Activated naive CD4-positive, alpha-beta T cell treated with anti-CD3 and anti-CD28 coated beads, Interleukin-2, amount 50 U/mL, for 16 hours (primary cell): ENCODE data around the gene A2M.

Source experiments
- DNase-seq: peaks from one replicate; pipeline ENCODE4 v3.0.0-alpha.2; 2020

Gene A2M

DNA sequence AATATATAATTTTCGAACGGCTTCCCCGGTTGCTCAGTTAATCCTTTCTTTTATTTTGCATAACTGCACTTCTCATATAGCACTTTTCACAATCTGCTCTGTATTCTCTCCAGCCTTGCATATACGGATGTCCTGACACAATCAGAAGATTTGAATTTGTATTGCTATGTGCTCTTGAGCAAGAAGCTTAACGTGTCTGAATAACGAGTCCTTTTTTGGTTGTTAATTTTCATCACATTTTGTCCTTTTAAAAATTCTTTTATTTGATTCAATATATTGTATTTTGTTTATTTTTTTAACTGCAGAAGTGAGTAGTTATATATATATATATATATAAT lies 17.6 kb downstream of the A2M start:
- DNase-seq = no peak

DNA sequence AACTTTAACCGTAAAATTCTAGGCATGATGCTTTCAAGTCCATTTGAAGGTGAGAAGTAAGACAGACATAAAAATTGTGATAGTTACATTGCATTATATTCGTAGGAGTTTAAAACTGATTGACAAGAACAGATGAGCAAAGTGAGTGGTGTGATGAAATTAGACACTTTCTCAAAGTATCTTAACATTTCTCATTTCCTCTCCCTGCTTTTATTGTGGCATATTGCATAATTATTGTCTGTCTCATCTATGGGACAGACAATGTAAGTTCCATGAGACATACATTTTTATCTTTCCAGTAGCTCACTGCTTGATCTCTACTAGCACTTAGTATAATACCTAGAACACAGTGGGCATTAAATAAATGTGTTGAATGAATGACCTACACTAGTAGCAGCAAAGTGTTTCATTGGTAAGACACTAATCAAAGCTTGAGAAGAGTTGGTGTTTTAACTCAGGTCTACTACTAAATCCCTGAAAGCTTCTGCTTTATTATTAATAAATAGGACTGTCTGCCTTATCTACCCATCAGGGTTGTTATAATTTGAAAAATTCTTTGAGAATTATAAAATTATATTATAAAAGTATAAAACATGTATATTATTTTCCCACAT lies 19.0 kb downstream of the A2M start:
- DNase-seq = no peak

DNA sequence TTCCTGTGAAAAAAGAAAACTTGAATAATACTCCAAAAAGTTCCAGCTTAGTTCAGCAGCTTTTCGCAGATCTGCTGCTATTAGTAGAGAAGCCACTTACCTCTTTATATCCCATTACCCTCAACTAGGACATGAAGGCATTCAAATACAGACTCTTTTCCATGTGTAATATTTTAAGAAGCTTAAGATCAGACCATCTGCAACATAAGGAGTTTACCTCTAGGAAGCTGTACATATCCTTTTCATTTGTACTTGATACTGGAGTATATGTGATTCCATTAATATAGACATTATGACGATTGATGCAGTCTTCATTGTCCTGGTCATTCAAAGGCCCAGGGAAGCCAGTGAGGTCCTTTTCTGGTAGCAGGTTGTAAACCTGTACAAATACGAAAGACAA lies 20.4 kb downstream of the A2M start:
- no peak for DNase-seq

DNA sequence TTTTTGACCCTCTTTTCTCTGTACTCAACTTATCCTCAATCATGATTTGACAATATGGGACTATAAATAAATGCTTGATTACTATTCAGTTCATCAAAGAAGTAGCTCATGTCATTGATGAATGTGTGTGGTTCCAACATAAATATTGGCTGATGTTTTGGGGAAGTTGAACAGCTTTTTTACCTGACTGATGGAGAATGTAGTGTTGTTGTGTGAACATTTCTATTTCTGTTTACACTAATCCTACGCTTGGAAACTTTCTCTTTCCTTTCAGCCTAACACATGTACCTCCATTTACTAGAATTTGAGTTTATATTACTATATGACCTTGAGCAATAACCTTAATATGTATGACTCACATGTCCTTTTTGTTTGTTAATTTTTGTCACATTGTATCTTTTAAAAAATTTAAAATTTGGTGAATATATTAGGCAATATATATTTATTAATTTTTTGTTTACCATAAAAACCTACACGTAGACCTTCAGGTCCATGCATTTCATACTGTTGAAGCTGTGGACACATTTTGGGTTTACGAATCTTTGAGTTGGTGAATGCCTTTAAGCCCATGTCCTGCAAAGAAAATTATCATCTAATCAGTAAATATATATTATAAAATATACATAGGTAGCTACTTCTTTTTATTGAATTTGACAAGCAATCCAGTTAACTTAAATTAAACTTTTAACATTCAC lies 21.1 kb downstream of the A2M start:
- no peak for DNase-seq

DNA sequence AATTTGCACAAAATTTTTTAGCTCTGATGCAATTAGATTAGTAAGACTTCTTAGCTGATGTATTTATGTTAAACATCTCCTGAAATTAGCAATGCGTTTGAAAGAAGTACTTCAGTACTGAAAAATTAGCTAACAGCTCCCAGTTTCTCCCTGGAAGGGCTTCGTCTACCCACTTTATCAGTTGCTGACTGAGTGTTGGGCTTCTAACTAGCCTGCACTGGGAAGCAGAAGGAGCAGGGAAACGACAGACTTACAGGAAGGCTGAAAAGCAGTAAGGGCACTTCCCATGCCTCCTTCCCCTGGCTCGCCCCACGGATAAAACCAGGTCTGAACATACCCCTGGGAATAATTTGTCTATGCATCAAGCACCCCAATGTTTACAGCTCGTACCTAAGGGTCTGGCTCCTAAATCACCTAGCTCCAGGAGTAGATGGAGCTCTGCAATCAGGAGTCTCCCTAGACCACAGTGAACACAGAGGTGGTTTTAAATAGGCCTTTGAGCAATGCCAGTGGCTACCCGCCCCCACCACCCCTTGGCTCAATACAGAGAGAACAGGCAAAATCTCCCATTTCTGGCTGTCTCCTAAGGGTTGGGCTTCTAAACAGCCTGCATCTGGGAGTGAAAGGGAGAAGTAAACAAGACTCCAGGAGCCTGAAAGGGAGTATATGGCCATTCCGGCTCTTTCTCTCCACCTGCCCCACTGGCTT lies 23.7 kb downstream of the A2M start:
- DNase-seq = no peak

DNA sequence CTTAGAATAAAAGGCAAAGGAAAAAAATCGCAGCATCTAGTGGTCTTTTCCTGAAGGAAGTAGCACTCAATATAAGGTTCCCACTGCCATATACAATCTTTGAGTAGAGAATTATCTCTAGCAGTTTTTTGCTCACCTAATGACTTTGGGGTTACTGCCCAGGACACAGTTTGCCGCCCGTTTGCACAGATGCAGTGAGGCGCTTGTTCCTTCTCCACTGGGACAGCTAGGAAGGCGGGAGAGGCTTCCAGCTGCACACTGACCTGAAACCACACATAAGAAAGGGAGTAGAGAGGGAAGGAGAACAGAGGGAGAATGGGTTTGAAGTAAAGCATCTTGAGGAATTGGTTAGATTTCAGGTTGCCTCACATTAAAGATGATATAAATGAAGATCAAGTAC lies 25.5 kb downstream of the A2M start:
- DNase-seq = no peak

DNA sequence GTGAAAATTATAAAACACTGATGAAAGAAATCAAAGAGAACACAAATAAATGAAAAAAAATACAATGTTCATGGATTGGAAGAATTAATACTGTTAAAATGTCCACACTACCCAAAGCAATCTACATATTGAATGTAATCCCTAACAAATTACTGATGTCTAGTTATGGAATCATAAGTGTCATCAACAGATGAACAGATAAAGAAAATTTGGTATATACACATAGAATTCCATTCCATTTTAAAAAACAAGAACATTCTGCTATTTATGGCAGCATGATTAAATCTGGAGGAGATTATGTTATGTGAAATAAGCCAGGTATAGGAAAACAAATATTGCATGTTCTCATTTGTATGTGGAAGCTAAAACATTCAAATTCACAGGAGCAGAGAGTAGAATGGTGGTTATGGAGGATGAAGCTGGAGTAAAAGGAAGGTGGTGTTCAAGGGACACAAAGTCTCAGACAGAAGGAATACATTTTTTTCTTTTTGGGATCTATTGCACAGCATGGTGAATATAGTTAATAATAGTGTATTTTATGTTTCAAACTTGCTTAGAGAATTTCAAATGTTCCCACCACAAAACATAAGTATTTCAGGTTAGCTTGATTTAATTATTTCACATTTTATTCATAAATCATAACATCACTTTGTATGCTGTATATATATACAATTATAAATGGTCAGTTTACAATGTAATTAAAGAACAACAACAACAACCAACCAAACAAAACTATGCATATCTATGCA lies 28.5 kb downstream of the A2M start:
- DNase-seq = no peak

DNA sequence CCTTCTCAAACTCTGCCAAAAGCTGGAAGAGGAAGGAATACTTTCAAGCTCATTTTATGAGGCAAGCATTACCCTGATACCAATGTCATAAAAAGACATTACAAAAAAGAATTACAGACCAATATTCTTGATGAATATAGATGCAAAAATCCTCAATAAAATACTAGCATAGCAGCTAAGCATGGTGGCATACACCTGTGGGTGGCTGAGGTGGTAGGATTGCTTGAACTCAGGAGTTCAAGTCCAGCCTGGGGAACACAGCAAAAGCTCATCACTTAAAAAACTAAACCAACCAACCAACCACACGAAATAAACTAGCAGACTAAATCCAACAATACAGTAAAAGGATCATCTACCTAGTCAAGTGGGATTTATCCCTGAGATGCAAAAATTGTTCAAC lies 29.6 kb downstream of the A2M start:
- DNase-seq = no peak

DNA sequence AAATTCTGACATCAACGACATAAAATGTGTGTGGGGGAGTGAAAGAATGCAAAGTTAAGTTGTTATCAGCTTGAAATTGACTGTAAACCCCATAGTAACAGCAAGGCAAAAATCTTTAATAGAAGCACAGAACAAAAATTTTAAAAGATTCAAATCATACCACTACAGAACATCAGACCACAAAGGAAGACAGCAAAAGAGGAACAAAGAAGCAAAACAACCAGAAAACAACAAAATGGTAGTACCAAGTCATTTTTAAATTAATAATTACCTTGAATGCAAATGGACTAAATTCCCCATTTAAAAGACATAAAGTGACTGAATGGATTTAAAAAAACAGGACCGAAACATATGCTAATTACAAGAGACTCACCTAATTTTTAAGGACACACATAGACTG lies 31.3 kb downstream of the A2M start:
- no peak for DNase-seq

DNA sequence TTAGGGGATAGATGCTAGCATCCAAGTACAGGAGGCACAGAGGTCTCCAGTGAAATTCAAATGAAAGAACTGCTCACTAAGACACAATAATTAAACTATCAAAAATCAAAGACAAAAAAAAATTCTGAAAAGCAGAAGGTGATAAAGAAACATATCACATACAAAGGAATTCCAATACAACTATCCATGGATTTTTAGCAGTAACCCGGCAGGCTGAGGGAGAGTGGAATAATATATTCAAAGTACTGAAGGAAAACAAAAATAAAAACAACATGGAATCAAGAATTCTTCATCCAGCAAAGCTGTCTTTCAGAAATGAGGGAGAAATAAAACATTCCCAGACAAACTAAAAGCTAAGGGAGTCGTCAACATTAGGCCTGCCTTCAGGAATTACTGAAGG lies 31.9 kb downstream of the A2M start:
- no peak for DNase-seq

DNA sequence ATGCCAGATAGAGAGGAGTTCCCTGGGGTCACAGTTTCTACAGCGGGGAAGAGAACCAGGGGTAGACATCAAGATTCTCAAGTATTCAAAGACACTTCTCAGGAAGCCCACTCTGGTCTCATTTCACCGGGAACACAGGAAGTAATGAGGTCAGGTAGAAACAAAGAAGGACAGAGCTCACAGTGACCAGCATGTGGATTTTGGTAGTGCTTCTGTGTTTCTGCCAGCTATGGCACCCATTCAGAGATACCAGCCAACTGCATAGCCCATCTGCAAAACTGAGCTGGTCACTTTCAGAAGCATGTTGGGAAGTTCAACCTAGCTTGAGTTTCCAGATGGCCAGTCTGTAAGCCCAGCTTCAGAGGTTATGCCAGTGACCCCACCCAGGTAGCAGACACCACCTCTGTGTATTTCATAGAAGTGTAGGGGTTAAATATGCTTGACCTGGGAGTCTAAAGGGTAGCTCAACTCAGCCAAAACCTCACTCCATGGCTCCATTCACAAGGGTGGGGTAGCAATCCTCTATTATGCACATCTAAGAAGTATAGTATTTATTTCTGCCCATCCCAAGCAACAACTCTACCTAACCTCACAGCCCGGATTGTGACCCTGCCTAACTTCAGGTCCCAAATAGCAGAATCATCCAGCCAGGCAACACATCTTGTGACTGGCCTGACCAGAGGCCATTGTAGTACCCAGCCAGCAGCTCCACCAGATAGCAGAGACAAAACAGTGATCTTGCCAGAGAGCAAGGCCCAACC lies 33.9 kb downstream of the A2M start:
- no peak for DNase-seq

DNA sequence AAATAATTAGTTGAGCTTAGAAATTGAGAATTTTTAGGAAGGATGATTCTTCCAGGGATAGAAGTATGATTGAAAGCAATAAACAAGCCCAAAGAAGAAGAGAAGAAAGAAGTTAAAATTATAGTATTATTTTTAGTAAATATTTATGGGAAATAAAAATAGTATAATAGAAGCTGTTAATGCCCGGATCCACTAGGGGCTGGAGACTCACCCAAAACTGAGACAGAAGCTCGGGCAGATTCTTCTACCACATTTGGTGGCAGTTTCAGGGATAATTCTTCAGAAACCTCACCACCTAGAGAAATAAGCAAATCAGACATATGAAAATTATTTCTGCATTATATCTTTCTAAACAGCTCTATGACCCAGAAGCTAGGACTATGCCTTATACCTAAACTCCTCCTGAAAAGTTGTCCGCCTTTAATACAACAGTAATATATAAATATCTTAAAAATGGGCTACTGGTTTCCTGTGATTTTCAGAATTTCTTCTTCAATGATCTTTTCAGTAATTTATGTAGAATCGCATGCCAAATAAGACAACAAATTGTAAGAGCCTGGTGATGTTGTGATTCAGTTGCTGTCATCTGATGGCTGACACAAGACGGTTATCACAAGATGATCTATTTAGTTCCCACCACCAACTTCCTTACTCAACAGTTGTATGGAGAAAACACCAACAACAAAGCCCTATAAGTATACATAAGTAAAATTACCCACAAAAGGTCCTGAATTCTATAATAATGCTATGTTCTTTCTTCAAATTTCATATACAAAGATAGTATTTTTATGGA lies 35.6 kb downstream of the A2M start:
- no peak for DNase-seq

DNA sequence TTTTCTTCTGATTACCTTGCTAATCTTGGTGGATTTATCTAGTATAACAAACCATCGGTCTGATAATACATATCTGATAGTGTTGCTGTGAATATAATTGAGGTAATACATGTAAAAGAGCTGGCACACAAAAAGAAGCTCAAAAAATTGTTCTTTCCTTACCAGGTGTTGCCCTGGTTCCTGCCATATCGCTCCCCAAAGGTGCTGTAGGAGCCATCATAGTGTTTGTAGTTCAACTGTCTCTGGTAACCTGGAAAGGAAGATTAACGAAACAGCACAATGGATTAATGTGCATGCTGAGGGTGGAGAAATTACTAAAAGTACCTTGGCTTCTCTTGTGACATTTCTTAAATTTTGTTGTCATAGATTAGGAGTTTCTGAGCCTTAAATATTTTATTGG lies 36.6 kb downstream of the A2M start:
- no peak for DNase-seq

DNA sequence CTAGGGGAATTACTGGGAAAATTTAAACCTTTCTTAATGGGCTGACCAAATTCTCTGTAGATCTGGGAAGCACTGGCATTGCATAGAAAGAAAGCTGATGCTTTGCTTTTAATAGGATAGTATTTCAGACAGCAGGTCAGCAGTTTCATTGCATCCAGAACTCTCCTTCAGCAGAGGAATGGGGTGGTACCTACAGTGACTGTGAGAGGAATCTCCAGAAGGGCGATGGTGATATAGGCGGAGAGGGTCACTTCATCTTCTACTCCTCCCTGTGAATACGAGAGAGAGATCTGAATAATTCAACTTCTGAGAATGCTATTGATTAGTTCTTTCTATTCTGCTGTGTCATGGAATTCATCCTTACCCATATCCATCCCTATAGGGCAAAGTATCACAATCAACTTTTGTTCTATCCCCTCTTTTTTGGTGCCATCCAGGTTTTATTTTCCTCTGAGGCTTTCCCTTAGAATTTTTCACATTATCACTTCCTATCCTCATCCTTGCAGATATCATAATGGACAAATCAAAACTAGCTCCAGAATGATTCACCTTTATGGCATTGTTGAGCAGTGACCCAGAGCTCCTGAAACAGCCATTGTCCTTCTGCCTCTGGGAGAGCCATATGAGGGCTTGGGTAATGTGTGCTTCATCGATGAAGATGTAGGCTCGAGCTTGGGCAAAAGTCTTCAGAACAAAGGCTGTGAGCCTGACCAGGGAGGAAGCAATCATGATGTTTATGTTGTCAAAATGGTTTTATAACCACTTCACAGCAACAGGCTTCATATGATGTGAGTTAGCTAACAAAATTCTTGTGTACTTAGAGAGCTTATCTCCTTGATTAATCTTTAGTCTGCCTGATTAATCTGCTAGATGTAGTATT lies 38.3 kb downstream of the A2M start:
- no peak for DNase-seq

DNA sequence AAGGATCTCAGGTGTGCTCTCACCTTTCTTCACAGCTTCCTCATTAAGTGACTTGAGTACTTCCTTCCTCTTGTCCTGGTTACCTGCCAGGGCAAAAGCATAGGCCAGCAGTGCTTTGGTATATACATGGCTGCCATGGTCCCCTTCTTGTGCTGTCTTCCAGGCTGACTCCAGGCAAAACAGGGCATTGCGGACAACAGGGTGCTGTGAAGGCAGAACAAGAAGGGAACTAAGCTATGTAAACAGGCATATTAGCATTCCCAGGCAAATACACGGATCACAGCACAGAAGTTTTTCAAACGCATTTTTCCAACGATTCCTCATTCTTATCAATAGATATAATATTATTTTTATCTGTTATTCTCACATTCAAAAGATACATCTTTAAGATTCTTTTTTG lies 39.0 kb downstream of the A2M start:
- DNase-seq = no peak

DNA sequence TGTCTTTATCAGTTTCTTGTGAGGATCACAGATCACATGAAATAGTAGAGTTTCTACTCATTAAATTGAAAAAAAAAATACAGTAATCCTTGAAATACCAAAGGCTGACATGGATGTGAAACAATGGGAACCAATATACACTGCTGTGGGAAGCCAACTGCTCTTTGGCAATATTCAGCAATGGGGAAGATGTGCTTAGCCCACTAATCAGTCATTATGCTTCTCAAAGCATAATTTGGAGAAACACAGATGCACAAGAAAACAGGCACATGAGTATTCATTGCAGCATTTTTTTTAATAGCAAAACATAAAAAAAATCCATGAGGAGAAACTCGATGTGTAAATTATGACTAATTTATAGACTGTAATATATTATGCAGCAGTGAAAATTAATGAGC lies 40.6 kb downstream of the A2M start:
- no peak for DNase-seq

DNA sequence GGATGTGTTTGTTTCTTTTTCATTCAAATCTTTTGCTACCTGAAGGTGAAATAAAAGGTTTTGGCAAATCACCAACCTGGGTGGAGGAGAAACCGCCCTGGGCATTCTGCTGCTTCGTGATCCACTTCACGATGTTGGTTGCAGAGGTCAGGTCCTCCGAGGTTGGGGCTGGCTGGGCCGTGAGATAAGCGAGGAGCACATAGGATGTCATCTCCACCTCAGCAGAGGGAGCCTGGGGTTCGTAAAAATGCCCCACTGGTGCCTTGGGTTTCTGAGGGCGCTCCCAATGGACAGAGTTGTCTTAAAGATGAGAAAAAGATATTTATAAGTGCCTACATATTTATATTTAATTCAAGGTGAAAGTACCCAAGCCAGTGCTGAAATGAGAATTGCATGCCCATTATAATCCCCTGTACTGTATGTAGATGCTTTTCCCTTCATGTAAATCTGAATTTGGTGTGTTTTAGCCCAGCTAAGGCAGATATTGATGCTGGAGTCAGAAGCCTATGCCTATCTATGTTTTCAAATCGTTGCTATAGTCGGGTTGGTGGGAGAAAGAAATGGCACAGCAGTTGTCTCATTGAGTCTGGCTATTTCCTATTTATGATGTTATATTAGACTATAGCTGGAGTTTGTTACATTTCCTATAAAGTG lies 41.1 kb downstream of the A2M start:
- no peak for DNase-seq

DNA sequence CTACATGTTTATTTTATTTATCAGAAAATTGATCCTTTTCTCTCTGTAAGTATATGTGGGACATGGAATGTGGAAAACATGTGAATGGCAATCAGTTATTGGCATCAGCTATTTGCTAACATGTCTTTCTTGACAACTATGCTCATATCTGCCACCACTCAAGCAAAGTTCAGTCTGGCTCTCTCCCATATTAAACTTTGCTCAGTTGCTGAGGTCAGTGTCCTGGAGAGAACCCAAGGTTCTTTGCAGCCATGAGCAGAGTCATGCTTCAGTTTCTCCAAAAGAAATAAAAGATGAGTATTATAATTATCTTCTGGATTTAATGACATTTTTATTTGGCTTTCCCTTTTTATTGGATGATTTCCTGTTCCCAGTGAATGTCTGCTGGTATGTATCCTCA lies 42.6 kb downstream of the A2M start:
- DNase-seq = no peak

DNA sequence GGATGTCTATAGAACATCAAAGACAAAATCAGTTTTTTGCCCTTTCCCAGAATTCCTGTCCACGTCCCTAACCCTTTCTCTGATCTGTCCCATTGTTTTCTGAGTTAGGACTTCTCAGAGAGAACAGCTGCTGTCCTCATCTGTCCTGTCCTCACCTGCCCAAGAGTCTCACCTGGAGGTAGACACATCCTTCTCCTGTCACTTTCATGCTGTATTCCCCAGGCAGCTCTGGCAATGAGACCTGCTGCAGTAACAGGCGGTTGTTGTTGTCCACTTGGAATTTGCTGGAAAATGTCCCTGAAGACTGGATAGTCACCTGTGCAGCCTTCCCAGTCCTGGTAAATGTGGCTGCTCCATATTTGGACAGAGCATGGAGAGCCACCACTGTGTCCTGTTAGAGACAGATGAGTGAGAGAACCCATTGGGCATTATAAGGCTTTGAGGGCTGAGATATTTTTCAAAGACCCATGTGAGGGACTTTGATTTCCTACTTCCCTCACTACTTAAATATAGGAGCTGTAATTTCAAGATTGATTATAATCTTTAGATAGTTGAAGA lies 43.2 kb downstream of the A2M start:
- DNase-seq = no peak

DNA sequence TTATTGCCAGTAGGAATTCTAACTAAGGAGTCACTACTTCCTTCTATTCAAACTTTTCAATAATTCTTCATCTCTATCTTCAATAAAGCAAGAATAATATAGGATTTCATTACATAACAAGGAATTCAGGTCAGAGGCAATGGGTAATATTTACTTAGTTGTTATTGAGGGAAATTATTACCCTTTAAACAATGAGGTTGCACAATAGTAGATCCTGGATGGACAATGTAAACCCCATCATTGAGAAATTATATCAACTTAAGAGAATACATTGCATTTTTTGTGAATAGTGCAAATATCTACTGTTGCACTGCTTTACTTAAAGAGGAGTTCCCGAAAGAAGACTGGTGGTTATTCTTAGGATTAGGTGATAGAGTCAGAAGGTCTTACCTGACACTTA lies 43.8 kb downstream of the A2M start:
- DNase-seq = no peak
